Panc1 (cell line): ENCODE measurements around the gene TP63.

Source experiments
- POLR2AphosphoS5 ChIP-seq: IDR thresholded peaks from 2 replicates; pipeline ENCODE4 v1.6.1; 2012; ENCODE audit warnings: mild to moderate bottlenecking, low read depth, low read length, moderate library complexity
- REST ChIP-seq, 2 experiments: IDR thresholded peaks; 2 replicates each; pipeline ENCODE4 v1.6.1; 2011 to 2012; ENCODE audit warnings: low read depth in 2 of 2, control low read depth in 1 of 2, low read length in 1 of 2, mild to moderate bottlenecking in 1 of 2, moderate library complexity in 1 of 2; ENCODE audit not compliant: insufficient read depth in 1 of 2
- SIN3A ChIP-seq: IDR thresholded peaks from 2 replicates; pipeline ENCODE4 v1.6.1; 2012; ENCODE audit warnings: low read depth, mild to moderate bottlenecking, low read length, moderate library complexity, borderline replicate concordance; ENCODE audit not compliant: insufficient read depth
- TCF7L2 ChIP-seq: IDR thresholded peaks from 2 replicates; pipeline ENCODE4 v1.6.1; 2011; ENCODE audit warnings: mild to moderate bottlenecking, low read depth, low read length, inconsistent platforms
- TF ChIP-seq, protein P1 (sequence below): fragments of 450-650 bp; IDR thresholded peaks from 2 replicates; pipeline ENCODE4 v1.5.1; 2017; ENCODE audit warnings: mild to moderate bottlenecking

GRCh38 chr3:189851682-189852081, 220.5 kb downstream of the TP63 start:
- no peak for TF ChIP-seq SIN3A
- TF ChIP-seq, protein P1, sequence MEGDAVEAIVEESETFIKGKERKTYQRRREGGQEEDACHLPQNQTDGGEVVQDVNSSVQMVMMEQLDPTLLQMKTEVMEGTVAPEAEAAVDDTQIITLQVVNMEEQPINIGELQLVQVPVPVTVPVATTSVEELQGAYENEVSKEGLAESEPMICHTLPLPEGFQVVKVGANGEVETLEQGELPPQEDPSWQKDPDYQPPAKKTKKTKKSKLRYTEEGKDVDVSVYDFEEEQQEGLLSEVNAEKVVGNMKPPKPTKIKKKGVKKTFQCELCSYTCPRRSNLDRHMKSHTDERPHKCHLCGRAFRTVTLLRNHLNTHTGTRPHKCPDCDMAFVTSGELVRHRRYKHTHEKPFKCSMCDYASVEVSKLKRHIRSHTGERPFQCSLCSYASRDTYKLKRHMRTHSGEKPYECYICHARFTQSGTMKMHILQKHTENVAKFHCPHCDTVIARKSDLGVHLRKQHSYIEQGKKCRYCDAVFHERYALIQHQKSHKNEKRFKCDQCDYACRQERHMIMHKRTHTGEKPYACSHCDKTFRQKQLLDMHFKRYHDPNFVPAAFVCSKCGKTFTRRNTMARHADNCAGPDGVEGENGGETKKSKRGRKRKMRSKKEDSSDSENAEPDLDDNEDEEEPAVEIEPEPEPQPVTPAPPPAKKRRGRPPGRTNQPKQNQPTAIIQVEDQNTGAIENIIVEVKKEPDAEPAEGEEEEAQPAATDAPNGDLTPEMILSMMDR: no peak
- no peak for TF ChIP-seq REST (IDR thresholded peaks at IDR 0.05; ENCODE audit: insufficient read depth in 1 of 2, low read depth in 2 of 2, low read length in 1 of 2)
- TF ChIP-seq POLR2AphosphoS5: no peak
- no peak for TF ChIP-seq TCF7L2
